SK-N-SH treated with all-trans-retinoic acid at 6 μM for 48 hours (cell line): ENCODE data around the gene TANC1.

ENCODE experiments used
- ARNTL ChIP-seq: fragments of 450-650 bp; formaldehyde crosslinking; IDR thresholded peaks from 2 replicates; pipeline ENCODE4 v1.5.0; 2020; ENCODE audit warnings: low read depth, mild to moderate bottlenecking, moderate library complexity, borderline replicate concordance
- BACH2 ChIP-seq: fragments of 250-450 bp; sonication (Bioruptor Pico); IDR thresholded peaks from 2 replicates; pipeline ENCODE4 v1.9.0; 2021; ENCODE audit warnings: mild to moderate bottlenecking, borderline replicate concordance
- CSRNP3 ChIP-seq: fragments of 250-450 bp; sonication (Bioruptor Pico); IDR thresholded peaks from 2 replicates; pipeline ENCODE4 v1.5.1; 2021; ENCODE audit warnings: mild to moderate bottlenecking, moderate library complexity
- ESRRG ChIP-seq: fragments of 250-450 bp; sonication (Bioruptor Pico); IDR thresholded peaks from 2 replicates; pipeline ENCODE4 v1.6.1; 2021; ENCODE audit warnings: mild to moderate bottlenecking
- GLIS3 ChIP-seq: fragments of 250-450 bp; sonication (Bioruptor Pico); IDR thresholded peaks from 2 replicates; pipeline ENCODE4 v1.5.0; 2020; ENCODE audit warnings: mild to moderate bottlenecking, moderate library complexity
- ISL1 ChIP-seq: fragments of 250-450 bp; sonication (Bioruptor Pico); IDR thresholded peaks from 2 replicates; pipeline ENCODE4 v2.1.2; 2022; ENCODE audit warnings: mild to moderate bottlenecking, moderate library complexity
- OSR1 ChIP-seq: fragments of 250-450 bp; sonication (Bioruptor Pico); IDR thresholded peaks from 2 replicates; pipeline ENCODE4 v1.8.0; 2022; ENCODE audit warnings: moderate library complexity, mild to moderate bottlenecking, inconsistent platforms
- PATZ1 ChIP-seq: fragments of 250-450 bp; sonication (Bioruptor Pico); IDR thresholded peaks from 2 replicates; pipeline ENCODE4 v1.8.0; 2020; ENCODE audit warnings: mild to moderate bottlenecking, moderate library complexity, borderline replicate concordance
- PPARA ChIP-seq: fragments of 250-450 bp; sonication (Bioruptor Pico); IDR thresholded peaks from 2 replicates; pipeline ENCODE4 v1.5.0; 2020; ENCODE audit warnings: mild to moderate bottlenecking, borderline replicate concordance
- SNAI2 ChIP-seq: fragments of 250-450 bp; sonication (Bioruptor Pico); IDR thresholded peaks from 2 replicates; pipeline ENCODE4 v1.5.0; 2020; ENCODE audit warnings: mild to moderate bottlenecking, moderate library complexity
- TCF4 ChIP-seq: fragments of 250-450 bp; sonication (Bioruptor Pico); IDR thresholded peaks from 2 replicates; pipeline ENCODE4 v1.8.0; 2021; ENCODE audit warnings: mild to moderate bottlenecking, moderate library complexity, borderline replicate concordance
- ZFP3 ChIP-seq: fragments of 250-450 bp; sonication (Bioruptor Pico); IDR thresholded peaks from 2 replicates; pipeline ENCODE4 v1.5.0; 2020; ENCODE audit warnings: mild to moderate bottlenecking, moderate library complexity
- ZNF565 ChIP-seq: fragments of 450-650 bp; formaldehyde crosslinking; conservative IDR thresholded peaks from 2 replicates; pipeline ENCODE4 v1.5.0; 2020; ENCODE audit warnings: low read depth, mild to moderate bottlenecking, moderate library complexity
- ZNF70 ChIP-seq: fragments of 450-650 bp; formaldehyde crosslinking; IDR thresholded peaks from 2 replicates; pipeline ENCODE4 v1.5.0; 2020; ENCODE audit warnings: mild to moderate bottlenecking, moderate library complexity

GRCh38 chr2:159019021-159019420 is 50.6 kb downstream of the TANC1 start:
- TF ChIP-seq OSR1 (no peak), ZFP3 (no peak), PATZ1 (CRISPR knock-in tag) (no peak), ISL1 (no peak), CSRNP3 (CRISPR knock-in tag) (no peak), ZNF565 (CRISPR knock-in tag) (no peak), SNAI2 (CRISPR knock-in tag) (no peak), BACH2 (CRISPR knock-in tag) (no peak), ARNTL (no peak), PPARA (no peak), TCF4 (CRISPR knock-in tag) (no peak), GLIS3 (no peak), ESRRG (CRISPR knock-in tag) (no peak), ZNF70 (no peak)
